ENCODE results near the gene CCT3.
"Not testable (repeated sequence)": the region's sequence is repeated elsewhere in the genome, so short reads cannot be mapped to it uniquely, and the experiment has no call there.

Gene CCT3

DNA sequence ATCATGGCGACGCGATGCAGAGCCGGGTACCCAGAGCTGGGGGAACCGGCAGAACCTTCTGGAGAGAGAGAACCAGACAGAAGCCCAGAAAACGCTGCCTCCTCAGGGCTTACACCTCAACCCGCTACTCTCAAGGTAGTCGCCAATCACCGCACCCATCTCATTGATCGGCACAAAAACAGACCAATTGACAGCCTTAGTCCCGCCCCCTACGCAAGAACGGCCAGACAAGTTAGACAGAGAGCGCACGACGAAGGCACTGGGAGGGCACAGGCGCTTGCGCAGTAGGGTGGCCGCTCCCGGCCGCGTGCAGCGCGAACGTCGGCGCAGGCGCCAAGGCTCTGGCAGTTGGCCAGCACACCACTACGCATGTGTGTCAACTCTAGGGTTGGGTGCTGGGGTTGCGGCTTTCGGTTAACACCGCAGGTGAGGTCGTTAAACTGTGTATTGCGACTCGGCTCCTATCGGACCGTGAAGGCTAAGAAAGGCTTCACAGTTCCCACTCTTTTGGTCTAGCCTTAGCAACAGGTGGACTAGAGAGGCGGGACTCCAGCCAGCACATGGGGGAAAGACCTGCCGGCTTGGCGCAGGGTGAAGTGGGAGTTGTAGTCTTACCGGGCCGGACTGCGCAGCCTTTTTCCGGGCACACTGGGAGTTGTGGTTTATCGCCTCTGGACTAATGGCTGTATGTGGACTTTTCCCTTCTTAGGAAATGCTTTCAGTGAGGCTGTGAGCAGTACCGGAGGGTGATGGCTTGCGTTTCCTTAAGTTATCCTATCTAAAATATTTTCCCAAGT, at the start of gene CCT3, which contains the start of gene TSACC:
Gene CCT3, minus strand, starts transcription at position 113 of the 797 bp plus-strand sequence. Its CDS starts 108 bp downstream, at position 5.
Gene TSACC, plus strand, starts transcription at position 347 of the 797 bp plus-strand sequence. CDS start 1,232 bp downstream, outside the sequence.
- DNase-seq: peak; percentile 100

DNA sequence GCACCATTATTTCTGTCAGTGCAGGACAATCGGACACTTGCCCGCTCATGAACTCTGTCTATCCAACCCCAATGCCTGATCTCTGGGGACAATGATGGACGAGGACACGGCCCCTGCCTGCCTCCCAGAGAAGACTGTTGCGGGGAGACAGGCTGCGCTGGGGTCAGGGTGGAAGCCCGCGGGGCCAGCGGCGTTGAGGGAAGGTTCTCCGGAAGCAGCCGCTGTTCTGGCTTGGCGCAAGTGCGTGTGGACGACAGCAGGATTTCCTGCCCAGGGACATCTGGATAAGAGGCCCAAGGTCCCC, 49.7 kb upstream of the CCT3 start:
- DNase-seq: no peak

GRCh38 chr1:156386949-156387869, 49.1 kb upstream of the CCT3 start:
- DNase-seq: no peak

GRCh38 chr1:156386134-156386901, 48.2 kb upstream of the CCT3 start:
- DNase-seq: no peak

DNA sequence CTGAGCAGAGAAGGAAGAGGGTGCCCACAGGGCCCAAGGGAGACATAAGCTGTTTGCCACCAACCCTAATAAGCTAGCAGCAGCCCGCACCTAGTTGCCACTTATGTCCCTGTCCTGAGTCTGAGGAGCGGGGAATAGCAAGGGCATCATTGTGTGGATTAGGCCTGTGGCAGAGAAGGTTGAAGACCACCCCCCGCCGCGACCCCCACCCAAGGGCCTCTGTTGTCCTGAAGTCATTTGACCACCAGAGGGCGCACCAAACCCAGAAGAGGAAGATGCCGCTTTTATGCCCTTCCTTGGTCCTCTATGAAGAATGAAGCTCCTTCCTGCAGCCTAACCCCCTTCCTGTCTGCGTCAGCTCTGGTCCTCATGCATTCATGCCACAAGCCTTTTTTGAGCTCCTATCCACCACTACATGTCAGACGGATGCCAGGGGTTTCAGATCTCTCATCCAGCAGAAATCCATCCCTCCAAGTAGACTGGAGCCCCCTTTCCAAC, 47.5 kb upstream of the CCT3 start:
- peak; percentile 73 for DNase-seq

GRCh38 chr1:156384658-156385057, 46.6 kb upstream of the CCT3 start:
- no peak for DNase-seq

GRCh38 chr1:156384007-156384406, 45.9 kb upstream of the CCT3 start:
- DNase-seq: no peak

- DNase-seq: peak; percentile 64
Measured at GRCh38 chr1:156383023-156383422, 44.9 kb upstream of the CCT3 start.

- DNase-seq: no peak
Measured at GRCh38 chr1:156382561-156382960, 44.5 kb upstream of the CCT3 start.

GRCh38 chr1:156379420-156380165, 41.5 kb upstream of the CCT3 start:
- no peak for DNase-seq

GRCh38 chr1:156378557-156378956, 40.5 kb upstream of the CCT3 start:
- no peak for DNase-seq

DNA sequence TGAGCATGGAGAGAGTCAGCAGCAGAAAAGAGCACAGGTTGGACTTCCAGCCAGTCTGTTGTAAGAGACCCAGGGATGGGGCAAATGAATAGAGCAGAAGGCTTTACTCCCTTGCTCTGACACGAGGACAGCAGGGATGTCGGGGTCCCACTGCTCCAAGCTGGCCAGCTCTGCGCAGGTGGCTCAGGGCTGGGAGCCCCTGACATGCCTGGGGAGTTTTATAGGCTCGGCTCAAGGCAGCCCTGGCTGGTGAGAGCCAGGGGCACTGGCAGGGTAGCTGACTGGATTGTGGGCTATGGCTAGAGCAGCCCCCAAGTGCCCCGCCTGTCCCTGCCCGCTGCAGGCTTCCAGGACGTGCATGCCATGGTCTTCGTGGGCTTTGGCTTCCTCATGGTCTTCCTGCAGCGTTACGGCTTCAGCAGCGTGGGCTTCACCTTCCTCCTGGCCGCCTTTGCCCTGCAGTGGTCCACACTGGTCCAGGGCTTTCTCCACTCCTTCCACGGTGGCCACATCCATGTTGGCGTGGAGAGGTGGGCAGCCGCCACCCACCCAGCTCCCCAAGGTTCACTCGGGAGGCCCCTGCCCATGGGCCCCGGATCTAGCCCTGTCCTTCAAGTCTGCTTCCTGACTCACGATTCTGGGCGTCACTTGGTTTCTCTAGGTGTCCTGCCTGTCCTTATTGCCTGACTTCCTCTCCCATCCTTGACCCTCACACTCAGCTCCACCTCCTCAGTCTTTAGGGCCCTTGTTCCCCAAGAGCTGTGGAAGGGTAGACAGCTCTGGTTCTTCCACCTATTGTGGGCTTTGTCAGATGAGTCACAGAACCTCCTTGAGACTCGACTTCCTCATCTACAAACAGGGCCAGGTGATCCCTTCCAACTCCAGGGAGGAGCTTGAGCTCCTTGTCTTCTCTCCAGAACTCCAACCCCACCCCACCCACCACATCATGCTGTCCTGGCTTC, 39.1 kb upstream of the CCT3 start:
- DNase-seq: no peak

DNA sequence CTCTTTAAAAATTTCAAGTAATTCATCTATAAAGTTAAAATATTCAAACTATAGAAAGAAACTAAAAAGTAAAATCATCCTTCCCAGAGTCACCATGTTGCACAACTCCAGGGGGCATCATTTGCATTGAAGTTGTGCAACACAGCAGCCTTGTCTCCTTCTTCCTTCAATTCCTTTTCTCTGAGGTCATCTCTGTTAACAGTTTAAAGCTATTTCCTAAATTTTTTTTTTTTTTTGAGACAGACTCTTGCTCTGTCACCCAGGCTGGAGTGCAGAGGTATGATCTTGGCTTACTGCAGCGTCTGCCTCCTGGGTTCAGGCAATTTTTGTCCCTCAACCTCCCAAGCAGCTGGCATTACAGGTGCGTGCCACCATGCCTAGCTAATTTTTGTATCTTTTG, 38.1 kb upstream of the CCT3 start:
- no peak for DNase-seq

- DNase-seq: no peak
Measured at GRCh38 chr1:156373546-156373945, 35.5 kb upstream of the CCT3 start.

DNA sequence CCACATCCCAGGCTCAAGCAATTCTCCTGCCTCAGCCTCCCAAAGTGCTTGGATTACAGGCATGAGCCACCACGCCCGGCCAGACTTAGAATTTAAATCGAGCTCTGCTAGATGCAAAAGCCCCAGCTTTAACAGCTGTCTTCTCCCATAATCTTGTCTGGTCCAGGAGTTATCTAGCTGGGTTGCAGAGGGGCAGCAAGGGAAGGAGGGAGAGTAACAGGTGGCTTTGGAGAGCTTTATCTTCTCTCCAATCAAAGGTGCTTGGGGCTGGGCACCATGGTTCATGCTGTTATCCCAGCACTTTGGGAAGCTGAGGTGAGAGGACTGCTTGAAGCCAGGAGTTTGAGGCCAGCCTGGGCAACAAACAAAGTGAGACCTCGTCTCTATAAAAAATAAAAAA, 34.8 kb upstream of the CCT3 start:
- DNase-seq: no peak

- DNase-seq: no peak
Measured at GRCh38 chr1:156372265-156372586, 34.1 kb upstream of the CCT3 start.

- DNase-seq: no peak
Measured at GRCh38 chr1:156371553-156372264, 33.6 kb upstream of the CCT3 start.

GRCh38 chr1:156369685-156370286, 31.7 kb upstream of the CCT3 start:
- DNase-seq: not testable (repeated sequence)

- DNase-seq: no peak
Measured at GRCh38 chr1:156368889-156369684, 31.0 kb upstream of the CCT3 start, which contains the start of gene RHBG. TSS of gene RHBG (plus strand) at chr1:156369211. CDS start at chr1:156369250, 39 bp downstream.

Data from right forelimb (tissue), 1 donor.